ENCODE data around the gene PPM1H.

PPM1H gene

DNA sequence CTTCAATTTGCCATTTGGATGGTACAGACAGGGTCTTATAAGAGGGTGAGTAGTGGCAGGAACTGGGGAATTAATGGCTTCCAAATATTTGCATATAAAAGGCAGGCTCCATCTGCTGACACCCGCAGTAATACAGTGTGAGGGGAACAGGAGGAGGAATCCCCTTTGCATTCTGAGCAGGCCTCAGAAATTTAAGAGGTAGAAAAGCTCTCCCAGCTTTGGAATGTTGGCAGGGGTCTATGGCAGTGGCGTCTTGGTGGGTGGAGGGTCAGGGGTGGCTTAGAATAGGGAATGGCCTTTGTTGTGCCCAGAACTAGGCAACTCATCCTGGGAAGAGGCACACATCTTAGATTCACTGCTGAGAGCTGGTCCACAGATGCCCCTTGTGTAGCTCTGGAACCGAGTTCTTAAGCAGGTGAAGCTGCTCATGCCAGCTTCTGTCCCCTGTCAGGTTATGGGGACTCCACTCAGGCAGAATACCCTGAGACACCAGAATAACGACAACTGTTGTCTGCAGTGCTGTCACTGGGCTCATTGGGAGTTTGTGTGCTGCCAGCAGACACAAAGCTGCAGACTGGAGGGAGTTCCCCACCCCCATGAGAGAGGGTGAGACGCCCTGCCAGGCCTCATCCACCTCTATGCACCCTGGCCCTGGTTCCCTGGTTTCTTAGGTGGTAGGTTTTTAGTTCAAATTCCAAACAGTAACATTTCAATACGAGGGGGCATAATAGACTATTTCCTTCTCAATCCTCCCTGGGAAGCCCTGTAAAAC is 278.2 kb downstream of the PPM1H start:
- no peak for DNase-seq (ENCODE audit: low read depth)
- no peak for TF ChIP-seq MYC (IDR thresholded peaks at IDR 0.05; ENCODE audit: low read depth, low read length)
- TF ChIP-seq, protein P1, sequence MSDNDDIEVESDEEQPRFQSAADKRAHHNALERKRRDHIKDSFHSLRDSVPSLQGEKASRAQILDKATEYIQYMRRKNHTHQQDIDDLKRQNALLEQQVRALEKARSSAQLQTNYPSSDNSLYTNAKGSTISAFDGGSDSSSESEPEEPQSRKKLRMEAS (IDR thresholded peaks at IDR 0.05; ENCODE audit: low read depth, low read length): no peak
- TF ChIP-seq POLR2A (IDR thresholded peaks at IDR 0.05; ENCODE audit: extremely low read depth, insufficient read length): no peak
- TF ChIP-seq CTCF (IDR thresholded peaks at IDR 0.05; ENCODE audit: low read depth, low read length): no peak
- no peak overlapping the region for H3K4me3 ChIP-seq (ENCODE audit: low read depth, low read length)

- no peak for TF ChIP-seq MYC (IDR thresholded peaks at IDR 0.05; ENCODE audit: low read depth, low read length)
- TF ChIP-seq CTCF (IDR thresholded peaks at IDR 0.05; ENCODE audit: low read depth, low read length): no peak
- TF ChIP-seq, protein P1 (IDR thresholded peaks at IDR 0.05; ENCODE audit: low read depth, low read length): no peak
- TF ChIP-seq POLR2A (IDR thresholded peaks at IDR 0.05; ENCODE audit: extremely low read depth, insufficient read length): no peak
- DNase-seq (ENCODE audit: low read depth): no peak
- H3K4me3 ChIP-seq (ENCODE audit: low read depth, low read length): no peak overlapping the region
Measured at GRCh38 chr12:62655666-62656151, 279.2 kb downstream of the PPM1H start.

DNA sequence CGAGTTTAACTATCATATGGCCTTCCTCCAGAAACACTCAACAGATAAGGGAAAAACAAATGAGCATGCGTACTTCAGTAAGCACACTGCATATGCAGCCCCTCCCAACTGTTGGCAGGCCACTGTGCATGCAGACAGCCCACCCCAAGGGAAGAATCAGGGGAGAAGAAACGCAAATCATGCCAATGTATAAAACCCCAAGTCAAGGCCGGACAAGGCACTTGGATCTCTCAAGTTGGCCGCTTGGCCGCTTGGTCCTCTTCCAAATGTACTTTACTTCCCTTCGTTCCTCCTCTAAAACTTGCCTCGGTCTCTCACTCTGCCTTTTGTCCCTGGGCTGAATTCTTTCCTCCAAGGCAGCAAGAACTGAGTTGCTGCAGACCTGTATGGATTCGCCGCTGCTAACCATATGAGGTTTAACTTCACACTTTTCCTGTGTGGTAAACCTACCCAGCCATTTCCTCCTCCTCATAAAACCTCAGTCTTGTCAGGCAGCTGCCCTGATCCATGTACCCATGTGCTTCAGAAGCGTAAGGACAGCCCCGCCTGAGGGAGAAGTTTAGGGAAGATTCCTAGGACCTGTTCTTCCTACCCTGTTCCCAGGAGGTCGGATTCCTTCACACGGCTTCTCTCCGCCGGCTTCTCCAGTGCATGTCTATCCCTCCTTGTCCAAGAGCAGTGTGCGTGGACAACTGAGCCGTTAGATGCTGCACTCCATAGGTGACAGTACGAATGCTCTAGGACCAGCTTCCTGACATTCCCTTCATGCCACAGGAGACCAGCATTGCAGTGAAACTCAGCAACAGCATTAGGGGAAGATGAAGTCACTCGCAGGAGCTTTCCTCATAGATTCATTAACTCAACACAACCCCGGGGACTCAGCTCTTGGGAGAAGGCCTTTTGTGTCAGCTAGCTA is 280.4 kb downstream of the PPM1H start:
- no peak overlapping the region for H3K4me3 ChIP-seq (ENCODE audit: low read depth, low read length)
- TF ChIP-seq, protein P1 (IDR thresholded peaks at IDR 0.05; ENCODE audit: low read depth, low read length): no peak
- TF ChIP-seq CTCF (IDR thresholded peaks at IDR 0.05; ENCODE audit: low read depth, low read length) (no peak), POLR2A (IDR thresholded peaks at IDR 0.05; ENCODE audit: extremely low read depth, insufficient read length) (no peak), MYC (IDR thresholded peaks at IDR 0.05; ENCODE audit: low read depth, low read length) (no peak)
- peak; percentile 10 for DNase-seq (ENCODE audit: low read depth)

DNA sequence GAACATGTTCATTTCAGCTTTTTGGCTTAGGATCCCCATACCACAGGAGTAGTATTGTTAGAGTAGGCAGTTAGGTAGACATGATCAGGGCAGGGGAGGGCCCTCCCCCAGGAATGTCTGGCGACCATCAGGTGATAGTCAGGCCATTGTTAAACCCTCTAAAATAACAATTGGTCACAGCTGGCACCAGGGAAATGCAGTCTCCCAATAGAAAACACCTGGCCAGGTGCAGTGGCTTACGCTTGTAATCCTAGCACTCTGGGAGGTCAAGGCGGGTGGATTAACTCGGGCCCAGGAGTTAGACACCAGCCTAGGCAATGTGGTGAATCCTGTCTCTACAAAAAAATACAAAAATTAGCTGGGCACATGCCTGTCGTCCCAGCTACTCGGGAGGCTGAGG is 281.2 kb downstream of the PPM1H start:
- H3K4me3 ChIP-seq (ENCODE audit: low read depth, low read length): no peak overlapping the region
- DNase-seq (ENCODE audit: low read depth): no peak
- TF ChIP-seq MYC (IDR thresholded peaks at IDR 0.05; ENCODE audit: low read depth, low read length) (no peak), POLR2A (IDR thresholded peaks at IDR 0.05; ENCODE audit: extremely low read depth, insufficient read length) (no peak), CTCF (IDR thresholded peaks at IDR 0.05; ENCODE audit: low read depth, low read length) (no peak)
- TF ChIP-seq, protein P1 (IDR thresholded peaks at IDR 0.05; ENCODE audit: low read depth, low read length): no peak

- no peak for DNase-seq (ENCODE audit: low read depth)
- TF ChIP-seq, protein P1 (IDR thresholded peaks at IDR 0.05; ENCODE audit: low read depth, low read length): no peak
- TF ChIP-seq POLR2A (IDR thresholded peaks at IDR 0.05; ENCODE audit: extremely low read depth, insufficient read length) (no peak), MYC (IDR thresholded peaks at IDR 0.05; ENCODE audit: low read depth, low read length) (no peak), CTCF (IDR thresholded peaks at IDR 0.05; ENCODE audit: low read depth, low read length) (no peak)
- H3K4me3 ChIP-seq (ENCODE audit: low read depth, low read length): no peak overlapping the region
Measured at GRCh38 chr12:62653304-62653703, 281.6 kb downstream of the PPM1H start.
